Glomerular visceral epithelial cell (primary cell): ENCODE data around the gene UPK2.
A peak's percentile ranks its signal among the peaks of the same experiment; 100 is the strongest.
"Not testable (repeated sequence)": the region's sequence is repeated elsewhere in the genome, so short reads cannot be mapped to it uniquely, and the experiment has no call there.

Experiments
- DNase-seq: peaks from one replicate; pipeline ENCODE4 v3.0.0-alpha.2; 2016; ENCODE audit errors: extremely low spot score

The UPK2 gene

DNA sequence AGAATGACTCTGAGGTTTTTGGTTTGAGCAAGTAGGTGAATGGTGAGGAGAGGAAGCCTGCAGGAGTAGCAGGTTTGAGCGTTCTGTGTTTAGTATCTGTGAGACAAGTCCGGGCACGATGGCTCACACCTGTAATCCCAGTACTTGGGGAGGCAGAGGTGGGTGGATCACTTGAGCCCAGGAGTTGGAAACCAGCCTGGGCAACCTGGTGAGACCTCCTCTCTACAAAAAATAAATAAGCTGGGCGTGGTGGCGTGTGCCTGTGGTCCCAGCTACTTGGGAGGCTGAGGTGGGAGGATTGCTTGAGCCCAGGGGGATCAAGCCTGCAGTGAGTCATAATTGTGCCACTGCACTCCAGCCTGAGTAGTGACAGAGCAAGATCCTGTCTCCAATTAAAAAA, 32.2 kb downstream of the UPK2 start:
- DNase-seq = no peak

DNA sequence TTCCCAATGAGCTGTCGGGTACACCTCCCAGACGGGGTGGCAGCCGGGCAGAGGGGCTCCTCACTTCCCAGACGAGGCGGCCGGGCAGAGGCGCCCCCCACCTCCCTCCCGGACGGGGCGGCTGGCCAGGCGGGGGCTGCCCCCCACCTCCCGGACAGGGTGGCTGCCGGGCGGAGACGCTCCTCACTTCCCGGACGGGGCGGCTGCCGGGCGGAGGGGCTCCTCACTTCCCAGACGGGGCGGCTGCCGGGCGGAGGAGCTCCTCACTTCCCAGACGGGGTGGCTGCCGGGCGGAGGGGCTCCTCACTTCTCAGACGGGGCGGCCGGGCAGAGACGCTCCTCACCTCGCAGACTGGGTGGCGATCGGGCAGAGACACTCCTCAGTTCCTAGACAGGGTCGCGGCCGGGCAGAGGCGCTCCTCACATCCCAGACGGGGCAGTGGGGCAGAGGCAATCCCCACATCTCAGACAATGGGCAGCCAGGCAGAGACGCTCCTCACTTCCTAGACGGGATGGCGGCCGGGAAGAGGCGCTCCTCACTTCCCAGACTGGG, 35.5 kb downstream of the UPK2 start:
- not testable (repeated sequence) for DNase-seq

DNA sequence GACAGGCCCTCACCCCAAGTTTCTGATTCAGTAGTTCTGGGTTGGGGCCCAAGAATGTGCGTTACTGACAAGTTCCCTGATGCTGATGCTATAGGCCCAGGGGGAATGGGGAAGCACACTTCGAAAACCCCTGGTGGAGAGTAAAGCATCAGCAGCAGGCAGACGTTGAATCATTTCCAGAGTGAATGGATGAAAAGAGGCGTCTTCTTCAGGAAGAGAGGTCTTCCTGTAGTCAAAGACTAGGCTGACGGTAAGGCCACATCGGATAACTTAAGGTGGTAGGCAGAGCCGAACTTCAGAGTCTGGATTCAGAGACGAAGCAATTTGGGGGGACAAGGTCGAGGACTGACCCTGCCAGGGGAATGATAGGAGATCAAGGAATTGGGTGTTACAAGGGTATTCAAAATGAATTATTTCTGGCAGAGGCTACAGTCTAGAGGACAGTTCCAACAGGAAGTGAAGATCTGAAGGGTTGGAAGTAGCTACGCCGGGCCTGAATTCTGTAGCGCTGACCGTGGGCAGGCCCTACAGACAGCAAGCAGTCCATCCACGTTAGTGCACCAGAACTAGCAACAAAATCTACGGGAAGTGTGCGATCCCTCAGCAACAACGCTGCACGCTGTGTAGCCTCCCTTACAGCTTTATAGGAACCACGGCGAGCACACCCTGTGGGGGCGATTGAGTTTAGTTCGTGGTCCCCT, 41.0 kb downstream of the UPK2 start:
- DNase-seq = no peak

DNA sequence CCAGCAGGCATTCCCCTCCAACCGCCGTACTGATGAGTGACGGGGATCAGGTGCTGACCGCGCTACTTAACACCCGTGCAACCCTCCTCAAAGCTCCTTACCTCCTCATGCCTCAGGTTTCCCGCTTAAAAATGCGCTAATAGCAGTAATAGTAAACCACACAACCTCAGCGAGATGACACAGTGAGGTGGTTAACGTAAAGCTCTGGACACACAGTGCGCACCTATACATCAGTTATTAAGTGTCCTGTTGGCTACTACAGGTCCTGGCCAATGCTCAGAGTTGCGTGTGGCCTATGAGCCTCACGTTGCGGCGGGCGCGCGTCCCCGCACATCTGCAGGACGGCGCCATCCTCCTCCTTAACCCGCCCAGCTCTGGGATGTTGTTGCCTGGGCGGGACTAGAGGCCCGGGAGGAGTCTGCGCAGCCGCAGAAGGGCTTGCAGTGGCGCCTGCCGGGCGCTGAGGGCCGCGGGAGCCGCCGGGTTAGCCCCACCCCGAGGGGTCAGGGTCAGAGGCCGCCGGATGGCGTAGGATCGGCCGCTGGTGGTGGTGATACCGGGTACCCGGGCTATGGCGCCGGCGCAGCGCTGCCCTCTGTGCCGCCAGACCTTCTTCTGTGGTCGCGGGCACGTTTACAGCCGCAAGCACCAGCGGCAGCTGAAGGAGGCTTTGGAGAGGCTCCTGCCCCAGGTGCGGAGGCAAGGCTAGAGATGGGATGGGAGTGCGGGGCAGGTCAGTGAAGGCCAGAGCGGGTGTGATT, 41.7 kb downstream of the UPK2 start, which contains the start of gene CENATAC:
CENATAC (plus strand) TSS at position 512 of the 761 bp plus-strand sequence; CDS start at position 572, 60 bp downstream.
- DNase-seq = peak; percentile 81

DNA sequence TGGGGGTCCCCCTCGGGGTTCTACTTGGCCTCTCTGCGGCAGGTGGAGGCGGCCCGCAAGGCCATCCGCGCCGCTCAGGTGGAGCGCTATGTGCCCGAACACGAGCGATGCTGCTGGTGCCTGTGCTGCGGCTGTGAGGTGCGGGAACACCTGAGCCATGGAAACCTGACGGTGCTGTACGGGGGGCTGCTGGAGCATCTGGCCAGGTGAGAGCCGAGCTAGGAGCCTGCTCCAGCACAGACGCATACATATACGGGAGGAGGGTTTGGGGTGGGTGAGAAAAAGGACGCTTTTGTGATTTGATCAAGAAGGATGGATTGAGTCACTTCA, 42.3 kb downstream of the UPK2 start:
- DNase-seq = no peak

DNA sequence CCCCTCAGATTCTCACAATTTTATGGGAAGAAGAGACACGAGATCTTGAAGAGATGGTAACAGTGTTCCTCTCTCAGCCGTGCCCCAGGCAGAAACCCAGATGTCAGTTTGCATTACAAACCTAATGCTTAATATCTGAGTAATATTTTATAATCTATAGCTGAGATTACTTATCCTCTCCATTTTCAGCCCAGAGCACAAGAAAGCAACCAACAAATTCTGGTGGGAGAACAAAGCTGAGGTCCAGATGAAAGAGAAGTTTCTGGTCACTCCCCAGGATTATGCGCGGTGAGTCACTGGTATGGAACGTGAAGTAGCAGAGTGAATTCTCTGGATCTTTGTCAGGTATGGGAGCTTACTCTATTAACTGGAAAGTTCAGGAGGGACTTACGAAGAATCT, 42.7 kb downstream of the UPK2 start:
- DNase-seq = peak; percentile 73

DNA sequence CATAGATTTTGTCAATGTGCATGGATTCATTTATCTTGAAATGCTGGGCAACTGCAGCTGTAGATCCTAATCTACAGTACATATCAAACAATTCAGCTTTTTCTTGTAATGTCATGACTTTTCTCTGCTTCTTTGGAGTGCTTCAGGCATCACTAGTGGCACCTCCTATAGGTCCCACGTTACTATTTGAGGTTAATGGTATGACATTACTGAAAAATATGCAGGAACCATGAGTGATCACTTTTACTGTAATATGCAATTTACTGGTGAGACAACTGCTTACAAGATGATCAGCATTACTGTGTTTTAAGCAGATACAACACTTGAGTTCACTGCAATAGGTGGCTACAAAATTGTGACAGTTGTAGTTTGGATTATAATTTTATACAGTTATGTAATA, 44.8 kb downstream of the UPK2 start:
- no peak for DNase-seq

DNA sequence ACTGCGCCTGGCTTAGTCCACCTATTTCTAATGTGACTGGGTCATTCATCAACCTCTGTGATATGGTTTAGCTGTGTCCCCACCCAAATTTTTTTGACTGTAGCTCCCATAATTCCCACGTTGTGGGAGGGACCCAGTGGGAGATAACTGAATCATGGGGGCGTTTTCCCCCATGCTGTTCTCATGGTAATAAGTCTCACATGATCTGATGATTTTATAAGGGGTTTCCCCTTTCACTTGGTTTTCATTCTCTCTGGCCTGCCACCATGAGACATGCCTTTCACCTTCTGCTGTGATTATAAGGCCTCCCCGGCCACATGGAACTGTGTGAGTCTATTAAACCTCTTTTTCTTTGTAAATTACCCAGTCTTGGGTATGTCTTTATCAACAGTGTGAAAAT, 50.6 kb downstream of the UPK2 start:
- no peak for DNase-seq
